NCI-H1436 treated with DMSO at 0.1 percent for 48 hours (cell line): ENCODE measurements around the gene MBOAT1.
"Not testable (repeated sequence)": the region's sequence is repeated elsewhere in the genome, so short reads cannot be mapped to it uniquely, and the experiment has no call there.

Experiments used
- DNase-seq: peaks from one replicate; lab custom pipeline; 2025; lab: John Stamatoyannopoulos, UW

Gene MBOAT1

GRCh38 chr6:20212392-20213111, at the start of gene MBOAT1:
Gene MBOAT1, minus strand, starts transcription at chr6:20212469. Its CDS starts 235 bp downstream, at chr6:20212234.
- DNase-seq = peak; percentile 75

- no peak for DNase-seq
Observed at GRCh38 chr6:20261685-20262084, 49.4 kb upstream of the MBOAT1 start.

DNA sequence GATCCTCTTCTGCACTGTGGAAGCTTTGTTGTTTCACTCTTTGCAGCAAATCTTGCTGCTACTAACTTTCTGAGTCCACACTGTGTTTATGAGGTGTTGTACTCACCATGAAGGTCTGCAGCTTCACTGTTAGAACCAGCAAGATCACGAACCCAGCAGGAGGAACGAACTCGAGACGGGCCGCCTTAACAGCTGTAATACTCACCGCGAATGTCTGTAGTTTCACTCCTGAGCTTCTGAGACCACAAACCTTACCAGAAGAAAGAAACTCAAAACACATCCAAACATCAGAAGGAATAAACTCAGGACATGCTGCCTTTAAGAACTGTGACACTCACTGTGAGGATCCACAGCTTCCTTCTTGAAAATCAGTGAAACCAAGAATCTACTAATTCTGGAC, 48.1 kb upstream of the MBOAT1 start:
- DNase-seq = no peak

GRCh38 chr6:20259316-20260049, 47.2 kb upstream of the MBOAT1 start:
- no peak for DNase-seq

DNA sequence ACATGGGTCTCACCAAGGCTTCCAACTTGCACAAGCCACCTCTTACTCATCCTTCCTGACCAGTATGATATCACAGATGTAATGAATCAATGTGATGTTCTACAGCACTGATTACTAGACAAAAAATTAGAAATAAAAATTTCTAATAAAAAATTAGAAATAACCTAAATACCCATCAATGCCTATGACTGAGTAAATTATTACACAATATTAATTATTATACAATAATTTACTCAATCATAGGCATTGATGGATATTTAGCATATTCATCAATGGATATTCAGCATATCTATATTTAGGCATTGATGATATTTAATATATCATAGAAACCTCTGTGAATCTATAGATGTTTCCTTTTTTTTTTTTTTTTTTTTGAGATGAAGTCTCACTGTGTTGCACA, 43.2 kb upstream of the MBOAT1 start:
- no peak for DNase-seq

DNA sequence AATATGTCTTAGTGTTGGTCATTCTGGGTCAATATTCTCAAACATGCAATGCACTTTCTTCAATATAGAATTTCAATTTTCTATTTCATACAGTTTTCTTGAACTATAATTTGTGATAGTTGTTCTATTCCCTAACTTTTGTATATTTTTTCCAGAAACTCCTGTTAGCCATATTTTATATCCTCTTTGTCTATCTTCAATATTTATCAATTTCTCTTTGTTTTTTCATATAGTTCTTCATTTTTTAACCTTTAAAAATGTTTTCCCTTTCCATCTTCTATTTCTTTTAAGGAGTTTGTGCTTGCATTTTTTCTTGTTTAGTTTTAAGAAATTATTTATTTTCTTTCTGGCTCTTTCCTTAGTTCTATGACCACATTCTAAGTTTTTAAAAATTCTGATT, 42.0 kb upstream of the MBOAT1 start:
- no peak for DNase-seq

- DNase-seq = no peak
Observed at GRCh38 chr6:20253021-20253420, 40.8 kb upstream of the MBOAT1 start.

DNA sequence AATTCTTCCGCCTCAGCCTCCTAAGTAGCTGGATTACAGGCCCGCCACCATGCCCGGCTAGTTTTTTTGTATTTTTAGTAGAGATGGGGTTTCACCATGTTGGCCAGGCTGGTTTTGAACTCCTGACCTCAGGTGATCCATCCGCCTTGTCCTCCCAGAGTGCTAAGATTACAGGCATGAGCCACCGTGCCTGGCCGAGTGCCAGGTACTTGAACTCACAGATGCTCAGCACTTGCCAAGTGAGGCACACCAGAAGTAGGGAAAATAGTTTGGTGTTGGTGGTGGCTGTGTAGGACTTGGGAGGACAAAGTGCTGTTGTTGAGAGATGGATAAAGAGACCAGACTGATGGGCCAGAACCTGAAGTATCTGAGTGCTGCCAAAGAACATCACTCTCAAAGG, 40.0 kb upstream of the MBOAT1 start:
- DNase-seq = no peak

- no peak for DNase-seq
Observed at GRCh38 chr6:20251525-20251924, 39.3 kb upstream of the MBOAT1 start.

- no peak for DNase-seq
Observed at GRCh38 chr6:20246125-20246524, 33.9 kb upstream of the MBOAT1 start.

DNA sequence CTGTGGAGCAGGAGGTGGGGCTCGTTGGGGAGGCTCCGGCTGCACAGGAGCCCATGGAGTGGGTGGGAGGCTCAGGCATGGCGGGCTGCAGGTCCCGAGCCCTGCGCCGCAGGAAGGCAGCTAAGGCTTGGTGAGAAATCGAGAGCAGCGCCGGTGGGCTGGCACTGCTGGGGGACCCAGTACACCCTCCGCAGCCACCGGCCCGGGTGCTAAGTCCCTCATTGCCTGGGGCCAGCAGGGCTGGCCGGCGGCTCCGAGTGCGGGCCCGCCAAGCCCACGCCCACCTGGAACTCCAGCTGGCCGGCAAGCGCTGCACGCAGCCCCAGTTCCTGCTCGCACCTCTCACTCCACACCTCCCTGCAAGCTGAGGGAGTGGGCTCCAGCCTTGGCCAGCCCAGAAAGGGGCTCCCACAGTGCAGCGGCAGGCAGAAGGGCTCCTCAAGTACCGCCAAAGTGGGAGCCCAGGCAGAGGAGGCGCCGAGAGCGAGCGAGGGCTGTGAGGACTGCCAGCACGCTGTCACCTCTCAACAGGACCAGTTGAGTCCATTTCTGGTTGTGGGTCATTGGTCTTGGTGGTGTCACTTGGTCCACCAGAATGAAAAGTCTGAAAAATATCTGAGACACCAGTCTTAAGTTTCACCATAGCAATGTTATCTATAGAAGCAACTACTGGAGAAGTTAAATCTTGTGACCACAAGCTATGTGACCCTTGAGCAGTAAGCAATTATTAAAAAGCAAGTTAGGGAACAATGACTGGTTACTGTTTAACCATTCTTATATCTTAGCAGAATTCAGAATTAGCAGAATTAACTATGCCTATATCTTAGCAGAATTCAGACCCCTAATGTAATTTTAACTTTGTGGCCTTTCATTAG, 32.8 kb upstream of the MBOAT1 start:
- DNase-seq = not testable (repeated sequence)

DNA sequence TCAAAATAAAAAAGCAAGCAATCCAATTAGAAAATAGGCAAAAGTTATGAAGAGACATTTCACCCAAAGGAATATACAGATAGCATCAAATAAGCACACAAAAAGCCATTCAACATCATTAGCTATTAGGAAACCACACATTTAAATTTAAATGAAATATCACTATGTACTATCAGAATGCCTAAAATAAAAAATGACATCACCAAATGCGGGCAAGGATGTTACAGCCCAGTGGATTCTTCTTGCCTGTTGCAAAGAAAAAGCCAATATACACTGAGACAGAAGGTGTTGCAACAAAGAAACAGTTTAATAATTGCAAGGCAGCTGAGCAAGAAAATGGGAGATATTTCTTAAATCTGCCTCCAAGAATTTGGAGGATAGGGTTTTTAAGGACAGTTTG, 31.0 kb upstream of the MBOAT1 start:
- DNase-seq = no peak

GRCh38 chr6:20242397-20242796, 30.1 kb upstream of the MBOAT1 start:
- no peak for DNase-seq

DNA sequence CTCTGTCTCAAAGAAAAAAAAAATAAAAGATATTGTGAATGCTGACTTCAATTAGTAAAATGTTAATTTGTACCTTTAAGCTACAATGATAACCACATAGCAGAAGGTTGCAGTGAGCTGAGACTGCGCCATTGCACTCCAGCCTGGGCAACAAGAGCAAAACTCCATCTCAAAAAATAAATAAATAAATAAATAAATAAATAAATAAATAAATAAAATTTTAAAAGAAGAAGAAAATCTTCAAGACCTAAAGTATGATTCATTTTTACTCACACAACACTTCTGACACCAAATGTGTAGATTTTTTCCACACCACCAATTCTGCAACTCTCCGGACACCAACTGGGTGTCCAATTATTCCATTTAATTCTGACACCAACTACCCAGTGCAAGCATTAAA, 28.8 kb upstream of the MBOAT1 start:
- DNase-seq = no peak

GRCh38 chr6:20238688-20239587, 26.7 kb upstream of the MBOAT1 start:
- DNase-seq = no peak

- no peak for DNase-seq
Observed at GRCh38 chr6:20237677-20238460, 25.6 kb upstream of the MBOAT1 start.

DNA sequence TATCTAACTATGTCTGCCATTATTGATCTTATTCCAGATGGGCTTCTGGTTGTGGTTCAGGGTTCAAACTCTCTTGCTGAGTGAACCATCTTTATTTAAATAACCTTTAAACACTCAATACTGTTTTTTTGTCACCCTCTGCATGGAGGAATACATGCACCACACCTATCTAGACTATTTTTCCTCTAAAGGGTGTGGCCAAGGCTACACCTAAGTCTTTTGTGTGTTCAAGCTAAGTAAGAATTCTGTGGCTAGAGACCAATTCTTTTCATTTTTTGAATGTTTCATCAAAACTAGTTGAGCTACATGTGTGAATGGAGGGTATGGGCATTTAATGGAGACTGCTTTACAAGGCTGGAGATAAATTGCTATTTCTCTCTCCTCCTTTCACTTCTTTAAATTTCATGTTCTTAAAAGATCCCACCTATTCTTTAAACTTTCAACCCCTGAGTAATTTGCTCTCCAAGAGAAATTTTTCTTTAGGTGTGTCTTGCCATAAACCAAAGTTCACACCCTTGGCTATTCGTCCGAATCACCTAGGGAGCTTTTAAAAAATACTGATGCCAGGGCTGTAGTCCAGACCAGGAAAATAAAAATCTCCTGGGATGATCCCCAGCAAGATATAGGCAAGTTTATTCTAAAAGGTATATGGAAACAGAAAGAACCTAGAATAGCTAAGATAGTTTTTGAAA, 24.8 kb upstream of the MBOAT1 start:
- no peak for DNase-seq

GRCh38 chr6:20236344-20236743, 24.1 kb upstream of the MBOAT1 start:
- DNase-seq = no peak

DNA sequence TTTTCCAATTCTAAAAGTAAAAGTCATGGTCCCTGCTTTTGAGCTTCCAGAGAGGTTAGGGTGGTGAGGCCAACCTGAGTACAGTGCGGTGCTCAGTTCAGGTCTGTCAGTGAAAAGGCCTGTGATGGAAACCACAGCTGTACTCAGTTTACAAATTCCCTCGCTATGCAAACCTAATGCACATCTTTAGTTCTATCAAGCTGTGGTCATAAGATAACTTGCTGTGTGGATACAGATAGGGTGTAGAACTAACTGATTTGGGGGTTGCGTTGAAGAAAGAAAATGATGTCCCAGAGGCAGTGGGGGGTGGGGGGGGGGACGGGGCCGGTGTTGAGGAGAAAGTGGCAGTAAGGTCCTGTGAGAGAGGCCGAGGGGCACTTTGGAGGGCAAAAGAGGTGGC, 22.8 kb upstream of the MBOAT1 start:
- no peak for DNase-seq

DNA sequence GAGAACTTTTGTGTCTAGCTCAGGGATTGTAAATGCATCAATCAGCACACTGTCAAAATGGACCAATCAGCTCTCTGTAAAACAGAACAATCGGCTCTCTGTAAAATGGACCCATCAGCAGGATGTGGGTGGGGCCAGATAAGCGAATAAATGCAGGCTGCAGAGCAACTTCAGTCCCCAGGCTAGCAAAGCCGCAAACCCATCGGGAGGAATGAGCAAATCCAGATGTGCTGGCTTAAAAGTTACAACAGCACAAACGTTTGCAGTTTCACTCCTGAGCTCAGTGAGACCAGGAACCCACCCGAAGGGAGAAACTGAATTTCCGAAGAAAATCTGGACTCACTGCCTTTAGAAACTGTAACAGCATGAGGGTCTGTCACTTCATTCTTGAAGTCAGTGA, 21.9 kb upstream of the MBOAT1 start:
- DNase-seq = no peak
